ENCODE results near the gene TEX35.

GRCh38 chr1:178528228-178528952, 15.5 kb downstream of the TEX35 start:
- no peak for TF ChIP-seq CTCF (IDR thresholded peaks at IDR 0.05)
- no peak for TF ChIP-seq POLR2A (IDR thresholded peaks at IDR 0.05)

All from uterus (tissue), 2 donors.